ENCODE results near the gene AGPAT3. TPM values are rescaled to one million over a fixed set of nuclear protein-coding genes. Genes with fewer than 3 reads are reported as not detected.

The AGPAT3 gene
- total and polyA plus RNA-seq, 10 of the 15 experiments (the other 5 are each of a cell fraction or from before 2014, with no cell fraction given): 1.2 to 110 (median 30.8) TPM

- 42% methylated on average over 15 of the region's 16 CpGs for WGBS (ENCODE audit: insufficient coverage, insufficient replicate concordance, low lambda C conversion rate, missing lambda C conversion rate)
- no peaks in the 10 kb centered on the region for H3K27me3 ChIP-seq (replicated peaks in 1 of 2; ENCODE audit: control insufficient read depth in 2 of 2, insufficient read depth in 2 of 2, low read length in 1 of 2)
- 0 out of 2 replicates have a peak overlapping the region, but pooled peaks have one; percentile 4 for H3K4me2 ChIP-seq (ENCODE audit: control insufficient read depth, insufficient read depth)
- no peaks in the 10 kb centered on the region for H3K9me3 ChIP-seq (replicated peaks; ENCODE audit: control insufficient read depth, insufficient read depth, low read length)
- FAIRE-seq (no peak), DNase-seq (ENCODE audit: low read depth, low spot score) (no peak), ATAC-seq (peak; percentile 92)
- no TSS peak for BruUV-seq (replicated peaks)
- peaks cover 76% of the 10 kb centered on the region for H3K79me2 ChIP-seq (ENCODE audit: control insufficient read depth, insufficient read depth, low read length)
- peak overlapping the region; percentile 31; the same call in 1 of the 2 replicates for H3K4me3 ChIP-seq
- peaks cover 24% of the 10 kb centered on the region for H3K4me1 ChIP-seq (ENCODE audit: control insufficient read depth, insufficient read depth, low read length)
- H3K27ac ChIP-seq (ENCODE audit: control insufficient read depth, insufficient read depth): 0 out of 2 replicates have a peak overlapping the region, but pooled peaks have one; percentile 55
- H2AFZ ChIP-seq (ENCODE audit: control insufficient read depth, low read depth, low read length): no peak overlapping the region
- CTCF ChIA-PET: interaction anchor here (0.8 kb wide), 1 partner anchor 73 kb away, joined by 3 read pairs; no protein-coding TSS in a partner anchor
- no peaks in the 10 kb centered on the region for H4K20me1 ChIP-seq (ENCODE audit: control insufficient read depth, insufficient read depth)
- SMC1A ChIA-PET (ENCODE audit: uncharacterized antibody, unreplicated experiment): interaction anchor here (0.7 to 1.8 kb wide), 6 partner anchors 9 to 37 kb away, joined by 3 to 6 read pairs (median 3); no protein-coding TSS in a partner anchor
- RAD21 ChIA-PET (ENCODE audit: unreplicated experiment): interaction anchor here (0.6 to 2.1 kb wide), 8 partner anchors 20 to 224 kb away, joined by 3 to 12 read pairs (median 4); no protein-coding TSS in a partner anchor
- H3K9ac ChIP-seq (ENCODE audit: control insufficient read depth, insufficient read depth, low read length): no peak overlapping the region
- intact Hi-C loops (cut with micrococcal nuclease; ENCODE audit: unreplicated experiment): no loop called here
- H3K36me3 ChIP-seq (ENCODE audit: control insufficient read depth in 2 of 2, insufficient read depth in 2 of 2, low read length in 1 of 2): peaks cover 11 to 13% of the 10 kb centered on the region in 2 experiments
- in situ Hi-C loops (cut with MboI): no loop called here
- POLR2A ChIA-PET: interaction anchor here (0.9 to 1.1 kb wide), 4 partner anchors 15 to 31 kb away, joined by 3 to 5 read pairs (median 4); no protein-coding TSS in a partner anchor
- TF ChIP-seq SUPT20H (IDR thresholded peaks at IDR 0.05; ENCODE audit: borderline replicate concordance, control insufficient read depth, low read depth, low read length): no peak
- no peak for TF ChIP-seq ZNF274 (IDR thresholded peaks at IDR 0.05; ENCODE audit: insufficient read depth, insufficient read length)
- TF ChIP-seq MEF2B (IDR thresholded peaks at IDR 0.05; ENCODE audit: partially characterized antibody, poor library complexity, severe bottlenecking): no peak
- TF ChIP-seq NR2C1 (IDR thresholded peaks at IDR 0.05): no peak
- peak; percentile 51; the same call in 1 of the 2 replicates for TF ChIP-seq EED (IDR thresholded peaks at IDR 0.05; ENCODE audit: low read depth)
- TF ChIP-seq SREBF2 (IDR thresholded peaks at IDR 0.05; ENCODE audit: low read length): no peak
- no peak for TF ChIP-seq TARDBP (IDR thresholded peaks at IDR 0.05; ENCODE audit: borderline replicate concordance)
- no peak for TF ChIP-seq GABPA (IDR thresholded peaks at IDR 0.05; ENCODE audit: low read depth)
- TF ChIP-seq MTA2 (IDR thresholded peaks at IDR 0.05; ENCODE audit: low read depth): no peak
- no peak for TF ChIP-seq NFYA (IDR thresholded peaks at IDR 0.05; ENCODE audit: borderline replicate concordance, low read depth, low read length)
- TF ChIP-seq ZBTB11 (CRISPR knock-in tag; IDR thresholded peaks at IDR 0.05): no peak
- TF ChIP-seq ZBTB33 (IDR thresholded peaks at IDR 0.05): no peak
- TF ChIP-seq TCF12 (IDR thresholded peaks at IDR 0.05; ENCODE audit: low read depth, low read length): 0 out of 2 replicates have a peak, but pooled peaks have one; percentile 15
- TF ChIP-seq MLLT1 (IDR thresholded peaks at IDR 0.05): no peak
- no peak for TF ChIP-seq NFXL1 (IDR thresholded peaks at IDR 0.05; ENCODE audit: borderline replicate concordance)
- TF ChIP-seq KLF5 (IDR thresholded peaks at IDR 0.05; ENCODE audit: partially characterized antibody): peak; percentile 51
- peak; percentile 43; the same call in 1 of the 2 replicates for TF ChIP-seq RUNX3 (IDR thresholded peaks at IDR 0.05; ENCODE audit: low read length)
These were observed 19.2 kb downstream of the AGPAT3 start for GRCh38 chr21:43884012-43884860.
